Stimulated activated CD4-positive, alpha-beta T cell treated with anti-CD3 and anti-CD28 coated beads, TNF-alpha, amount 100 ng/mL, for 24 hours (primary cell): ENCODE data around the gene STYK1.
"Not testable (repeated sequence)": the region's sequence is repeated elsewhere in the genome, so short reads cannot be mapped to it uniquely, and the experiment has no call there.

Source experiments
- DNase-seq, 3 experiments: peaks; one replicate each; pipeline ENCODE4 v3.0.0-alpha.2; 2020; ENCODE audit warnings: low read depth in 3 of 3

STYK1 gene

GRCh38 chr12:10620078-10620779, 53.6 kb downstream of the STYK1 start:
- DNase-seq, result no peak

GRCh38 chr12:10618338-10618987, 55.4 kb downstream of the STYK1 start:
- no peak for DNase-seq

- DNase-seq, result no peak
Observed at GRCh38 chr12:10617863-10618262, 56.0 kb downstream of the STYK1 start.

- DNase-seq, result no peak
Observed at GRCh38 chr12:10615532-10615931, 58.3 kb downstream of the STYK1 start.

- no peak for DNase-seq
Observed at GRCh38 chr12:10614056-10614370, 59.8 kb downstream of the STYK1 start.

- DNase-seq, result peak; percentile 97 to 99 (median 99)
Observed at GRCh38 chr12:10613349-10614055, 60.4 kb downstream of the STYK1 start, which contains the start of gene MAGOHB. Gene MAGOHB, minus strand, starts transcription at chr12:10613609. Its CDS starts 77 bp downstream, at chr12:10613532.

- DNase-seq, result no peak
Observed at GRCh38 chr12:10612984-10613348, 60.9 kb downstream of the STYK1 start.

- DNase-seq, result no peak
Observed at GRCh38 chr12:10612110-10612509, 61.7 kb downstream of the STYK1 start.

GRCh38 chr12:10611258-10611657, 62.6 kb downstream of the STYK1 start:
- not testable (repeated sequence) for DNase-seq

GRCh38 chr12:10610188-10610587, 63.7 kb downstream of the STYK1 start:
- DNase-seq, result no peak

GRCh38 chr12:10607885-10608458, 65.9 kb downstream of the STYK1 start:
- no peak for DNase-seq

GRCh38 chr12:10601860-10602259, 72.0 kb downstream of the STYK1 start:
- DNase-seq, result no peak

- DNase-seq, result no peak
Observed at GRCh38 chr12:10600988-10601387, 72.9 kb downstream of the STYK1 start.

GRCh38 chr12:10595881-10596280, 78.0 kb downstream of the STYK1 start:
- DNase-seq, result no peak

GRCh38 chr12:10590966-10591365, 82.9 kb downstream of the STYK1 start:
- no peak for DNase-seq

GRCh38 chr12:10584415-10584814, 89.4 kb downstream of the STYK1 start:
- DNase-seq, result no peak

- no peak for DNase-seq
Observed at GRCh38 chr12:10582704-10583103, 91.1 kb downstream of the STYK1 start.

- DNase-seq, result not testable (repeated sequence)
Observed at GRCh38 chr12:10582133-10582532, 91.7 kb downstream of the STYK1 start.

- no peak for DNase-seq
Observed at GRCh38 chr12:10574307-10574706, 99.5 kb downstream of the STYK1 start.

- DNase-seq, result not testable (repeated sequence)
Observed at GRCh38 chr12:10572021-10572490, 101.8 kb downstream of the STYK1 start.

GRCh38 chr12:10571141-10571540, 102.7 kb downstream of the STYK1 start:
- no peak for DNase-seq
